Measurements from ENCODE around the gene AKT1.
"Not testable (repeated sequence)": the region's sequence is repeated elsewhere in the genome, so short reads cannot be mapped to it uniquely, and the experiment has no call there.

AKT1 gene

DNA sequence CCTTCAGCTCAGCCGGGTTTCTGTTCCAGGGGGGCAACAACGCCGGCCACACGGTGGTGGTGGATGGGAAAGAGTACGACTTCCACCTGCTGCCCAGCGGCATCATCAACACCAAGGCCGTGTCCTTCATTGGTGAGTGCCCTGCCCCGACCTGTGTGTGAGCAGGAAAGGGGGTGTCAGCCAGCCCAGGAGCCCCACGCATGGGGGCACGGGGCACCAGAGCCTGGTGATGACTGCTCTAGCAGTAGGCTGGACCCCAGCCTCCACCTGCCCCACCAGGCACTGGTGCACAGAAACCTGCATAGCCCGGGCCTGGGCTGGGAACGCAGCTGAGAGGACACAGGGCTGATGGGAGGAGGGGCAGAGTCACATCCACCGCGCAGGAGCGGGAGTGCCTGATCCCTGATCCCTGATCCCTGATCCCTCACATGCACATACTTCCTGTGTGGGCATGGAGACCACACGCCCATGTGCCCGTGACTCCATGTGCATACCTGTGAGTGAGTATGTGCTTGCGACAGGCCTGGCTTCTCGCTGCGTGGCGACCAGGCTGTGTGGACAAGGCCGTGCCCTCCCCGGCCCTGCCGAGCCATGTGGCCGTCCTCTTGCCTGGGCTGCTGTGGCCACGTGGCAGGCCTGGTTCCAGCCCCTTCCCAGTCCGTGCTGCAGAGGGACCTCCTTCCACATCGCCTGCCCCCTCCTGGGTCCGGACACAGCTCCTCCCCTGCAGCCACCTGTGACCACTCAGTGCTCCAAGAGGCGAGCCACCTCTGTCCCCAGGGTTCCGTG, 60.4 kb downstream of the AKT1 start:
- DNase-seq: no peak

DNA sequence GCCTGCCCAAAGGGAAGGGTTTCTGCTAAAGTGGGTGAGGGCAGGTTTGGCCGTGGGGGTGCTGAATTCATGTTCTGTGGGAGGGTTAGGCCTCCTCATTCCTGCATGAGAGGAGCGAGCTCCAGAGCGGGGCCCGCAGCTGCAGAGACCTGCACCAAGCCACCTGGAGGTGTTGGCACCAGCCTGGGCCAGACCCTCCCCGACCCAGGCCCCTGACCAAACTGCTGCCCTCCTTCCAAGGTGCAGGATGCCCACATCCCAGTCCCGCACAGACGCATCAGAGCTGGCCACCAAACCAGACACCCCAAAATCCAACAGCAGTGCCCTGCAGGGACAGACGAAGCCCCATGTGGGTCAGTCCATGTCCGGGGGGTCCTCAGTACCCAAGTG, 61.0 kb downstream of the AKT1 start:
- DNase-seq: no peak

DNA sequence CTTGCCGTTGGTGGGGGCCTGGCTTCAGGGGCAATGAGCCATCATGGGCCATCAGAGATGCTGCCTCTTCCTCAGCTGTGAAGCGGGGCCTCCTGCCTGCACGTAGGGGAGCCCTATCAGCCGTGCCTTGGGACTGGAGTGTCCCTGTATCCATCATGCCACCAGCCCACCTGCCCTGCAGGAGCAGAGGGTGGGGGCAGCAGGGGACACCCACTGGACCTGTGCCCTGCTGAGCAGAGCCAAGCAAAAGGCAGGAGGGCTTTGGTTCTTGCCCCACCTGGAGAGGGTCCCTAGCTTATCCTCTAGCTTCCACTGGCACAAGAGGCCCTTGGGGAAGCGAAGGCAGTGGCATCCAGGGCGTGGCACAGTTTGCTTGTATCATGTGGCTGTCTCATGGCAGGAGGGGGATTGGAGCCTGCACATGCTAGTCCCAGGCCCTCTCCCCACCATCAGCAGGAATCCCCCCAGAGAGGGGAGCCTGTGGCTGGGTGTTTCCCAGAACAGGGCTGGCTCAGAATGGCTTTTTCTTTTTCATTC, 61.4 kb downstream of the AKT1 start:
- no peak for DNase-seq

DNA sequence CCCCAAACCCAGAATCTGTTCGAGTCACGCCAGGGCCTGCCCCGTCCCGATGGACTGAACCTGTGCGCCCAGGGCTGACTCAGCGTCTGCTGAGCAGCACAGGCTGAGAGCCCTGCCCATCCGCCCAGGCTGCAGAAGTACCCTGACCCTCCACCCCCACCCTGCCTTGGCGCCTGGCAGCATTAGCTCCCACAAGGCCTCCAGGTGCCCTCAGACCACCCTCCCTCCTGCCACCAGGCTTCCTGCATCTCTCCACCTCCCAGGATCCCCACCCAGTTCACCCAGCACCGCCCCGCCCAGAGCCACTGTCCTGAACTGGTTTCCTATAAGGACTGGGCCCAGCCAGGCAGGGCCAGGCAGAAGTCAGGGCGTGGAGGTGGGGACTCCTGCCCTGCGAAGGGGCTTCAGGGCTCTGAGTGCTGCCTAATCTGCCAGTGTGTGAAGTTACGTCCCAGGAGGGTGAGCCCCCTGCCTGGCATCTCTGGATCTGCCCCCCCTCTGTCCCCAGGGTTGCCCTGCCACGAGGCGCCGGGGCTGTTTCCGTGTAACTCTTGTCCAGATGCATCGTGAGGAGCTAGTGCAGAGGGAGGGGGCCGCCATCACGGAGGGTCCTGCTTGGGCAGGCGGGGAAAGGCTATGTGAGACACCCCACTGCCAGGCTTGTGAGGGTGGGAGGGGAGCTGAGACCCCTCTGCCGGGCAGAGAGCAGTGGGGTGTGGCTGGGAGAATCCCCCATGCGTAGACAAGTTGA, 62.4 kb downstream of the AKT1 start:
- DNase-seq: no peak

DNA sequence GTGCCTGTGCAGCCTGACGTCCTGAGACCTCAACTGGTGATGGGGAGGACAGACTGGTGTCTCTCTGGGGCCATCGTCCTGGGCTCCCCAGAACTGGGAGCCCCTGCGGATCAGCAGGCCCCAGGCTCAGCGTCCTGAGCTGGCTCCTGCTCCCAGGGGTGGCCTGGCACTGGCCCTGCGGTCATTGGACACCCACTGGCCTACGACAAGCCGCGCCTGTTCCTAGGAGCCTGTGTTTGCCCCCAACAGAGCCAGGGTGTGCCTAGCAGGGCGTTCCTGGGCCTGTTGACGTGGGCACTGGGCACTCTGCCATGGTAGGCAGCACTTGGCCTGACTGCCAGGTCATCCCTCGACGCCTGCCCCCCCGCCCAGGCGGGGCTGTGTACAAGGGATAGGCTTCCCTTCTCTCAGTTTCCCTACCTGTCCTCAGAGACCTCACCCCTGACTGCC, 63.2 kb downstream of the AKT1 start:
- no peak for DNase-seq

DNA sequence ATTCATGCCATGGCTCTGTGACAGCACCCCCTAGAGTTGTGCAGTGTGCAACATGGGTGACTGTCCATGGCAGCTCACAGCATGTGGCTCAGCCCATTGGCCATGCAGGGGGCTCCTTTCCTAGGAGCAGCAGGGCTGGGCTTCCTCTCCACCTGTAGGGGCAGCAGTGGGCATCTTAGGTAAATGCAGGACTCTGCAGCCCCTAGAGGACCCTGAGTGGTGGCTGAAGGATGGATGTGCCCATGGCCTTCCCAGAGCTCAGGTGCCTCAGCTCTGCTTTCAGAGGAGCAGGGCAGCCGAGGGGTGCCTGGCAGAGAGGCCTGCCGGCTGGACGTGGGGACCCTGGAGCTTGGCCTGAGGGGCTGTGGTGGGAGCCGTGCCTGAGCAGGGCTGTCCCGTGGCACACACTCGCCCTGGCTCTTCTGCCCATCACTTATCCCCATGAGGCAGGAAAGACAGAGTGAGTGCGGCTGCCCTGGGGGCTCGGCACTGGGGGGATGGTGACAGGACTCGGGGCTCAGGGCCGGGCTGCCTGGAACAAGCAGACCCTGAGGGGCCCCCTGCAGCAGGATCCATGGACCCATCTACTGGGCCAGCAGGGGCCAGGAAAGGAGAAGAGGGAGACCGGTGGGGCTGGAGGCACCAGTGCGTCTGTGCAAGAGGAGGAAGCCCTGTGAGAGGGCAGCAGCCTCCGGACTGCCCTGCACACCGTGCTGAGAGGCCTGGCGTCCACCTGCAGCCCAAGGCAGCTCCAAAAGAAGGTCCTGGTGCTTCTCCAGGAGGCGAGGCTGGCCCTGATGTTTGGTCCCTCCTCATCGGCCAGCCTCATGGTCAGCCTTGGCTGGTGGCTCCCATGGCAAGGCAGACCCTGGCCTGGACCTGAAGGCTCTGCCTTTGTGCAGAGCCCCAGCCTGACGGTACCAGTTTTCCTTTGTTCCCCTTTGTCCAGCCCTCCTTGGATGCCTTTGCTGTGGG, 63.9 kb downstream of the AKT1 start:
- DNase-seq: no peak

DNA sequence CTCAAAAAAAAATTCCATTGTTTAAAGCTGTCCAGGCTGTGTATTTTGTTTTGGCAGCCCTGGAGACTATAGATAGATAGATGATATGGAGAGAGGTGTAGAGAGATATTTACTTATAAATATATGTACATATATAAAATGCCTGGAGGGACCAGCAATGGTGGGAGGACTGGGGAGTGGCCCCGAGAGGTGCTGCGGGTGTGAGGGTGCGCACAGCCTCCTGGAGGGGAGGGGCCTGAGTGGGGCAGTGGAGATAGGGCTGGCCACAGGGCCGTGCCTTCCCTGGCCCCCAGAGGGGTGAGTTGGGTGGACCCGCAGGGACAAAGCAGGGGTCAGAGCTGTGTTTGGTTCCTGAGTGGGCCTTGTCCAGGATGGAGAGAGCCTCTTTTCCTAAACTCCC, 65.1 kb downstream of the AKT1 start:
- DNase-seq: no peak

DNA sequence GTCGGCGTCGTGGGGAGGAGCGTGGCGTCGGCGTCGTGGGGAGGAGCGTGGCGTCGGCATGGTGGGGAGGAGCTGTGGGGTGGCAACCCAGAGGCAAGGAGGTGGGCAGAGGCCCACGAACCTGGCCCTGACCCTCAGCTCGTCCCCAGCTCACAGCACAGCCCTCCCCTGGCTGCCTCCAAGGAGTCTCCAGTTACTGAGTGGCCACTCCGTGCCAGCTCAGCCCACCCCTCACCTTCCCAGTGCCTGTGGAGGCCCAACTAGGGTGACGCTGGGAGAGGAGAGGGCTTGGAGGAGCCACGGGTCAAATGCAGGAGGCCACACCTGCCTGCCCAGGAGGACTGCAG, 65.7 kb downstream of the AKT1 start:
- no peak for DNase-seq

DNA sequence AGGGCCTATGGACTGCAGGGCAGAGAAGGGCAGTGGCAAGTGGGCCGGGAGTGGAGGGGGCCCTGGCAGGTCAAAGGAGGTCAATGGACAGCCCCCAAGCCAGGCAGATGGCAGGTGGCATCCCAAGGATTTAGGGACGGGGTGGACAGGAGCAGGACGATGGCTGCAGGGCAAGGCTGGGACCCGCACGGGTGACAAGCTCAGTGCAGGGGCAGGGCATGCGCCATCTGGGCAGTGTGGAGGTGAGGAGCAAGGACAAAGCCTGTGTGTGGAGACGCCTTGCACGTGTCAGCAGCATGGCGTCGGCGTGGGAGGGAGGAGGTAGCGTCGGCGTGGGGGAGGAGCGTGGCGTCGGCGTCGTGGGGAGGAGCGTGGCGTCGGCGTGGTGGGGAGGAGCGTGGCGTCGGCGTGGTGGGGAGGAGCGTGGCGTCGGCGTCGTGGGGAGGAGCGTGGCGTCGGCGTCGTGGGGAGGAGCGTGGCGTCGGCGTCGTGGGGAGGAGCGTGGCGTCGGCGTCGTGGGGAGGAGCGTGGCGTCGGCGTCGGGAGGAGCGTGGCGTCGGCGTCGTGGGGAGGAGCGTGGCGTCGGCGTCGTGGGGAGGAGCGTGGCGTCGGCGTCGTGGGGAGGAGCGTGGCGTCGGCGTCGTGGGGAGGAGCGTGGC, 66.2 kb downstream of the AKT1 start:
- DNase-seq: not testable (repeated sequence)

DNA sequence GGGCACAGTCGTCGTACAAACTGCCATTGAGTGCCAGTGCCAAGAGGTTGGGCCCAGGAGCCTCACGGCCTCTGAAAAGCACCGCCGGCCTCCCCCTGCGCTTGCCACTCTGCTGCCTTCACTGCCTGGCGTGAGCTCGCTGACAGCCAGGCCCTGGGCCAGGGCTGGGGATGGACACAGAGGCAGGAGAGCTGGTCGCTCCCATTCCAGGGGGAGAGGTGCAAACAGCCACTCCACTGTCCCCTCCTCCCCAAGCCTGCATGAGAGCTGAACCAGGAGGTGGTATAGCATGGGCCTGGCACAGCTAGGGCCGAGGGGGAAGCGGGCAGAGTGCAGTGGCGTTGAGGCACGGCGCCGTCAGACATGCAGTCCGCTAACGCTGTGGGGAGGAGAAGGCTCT, 66.9 kb downstream of the AKT1 start:
- DNase-seq: no peak

DNA sequence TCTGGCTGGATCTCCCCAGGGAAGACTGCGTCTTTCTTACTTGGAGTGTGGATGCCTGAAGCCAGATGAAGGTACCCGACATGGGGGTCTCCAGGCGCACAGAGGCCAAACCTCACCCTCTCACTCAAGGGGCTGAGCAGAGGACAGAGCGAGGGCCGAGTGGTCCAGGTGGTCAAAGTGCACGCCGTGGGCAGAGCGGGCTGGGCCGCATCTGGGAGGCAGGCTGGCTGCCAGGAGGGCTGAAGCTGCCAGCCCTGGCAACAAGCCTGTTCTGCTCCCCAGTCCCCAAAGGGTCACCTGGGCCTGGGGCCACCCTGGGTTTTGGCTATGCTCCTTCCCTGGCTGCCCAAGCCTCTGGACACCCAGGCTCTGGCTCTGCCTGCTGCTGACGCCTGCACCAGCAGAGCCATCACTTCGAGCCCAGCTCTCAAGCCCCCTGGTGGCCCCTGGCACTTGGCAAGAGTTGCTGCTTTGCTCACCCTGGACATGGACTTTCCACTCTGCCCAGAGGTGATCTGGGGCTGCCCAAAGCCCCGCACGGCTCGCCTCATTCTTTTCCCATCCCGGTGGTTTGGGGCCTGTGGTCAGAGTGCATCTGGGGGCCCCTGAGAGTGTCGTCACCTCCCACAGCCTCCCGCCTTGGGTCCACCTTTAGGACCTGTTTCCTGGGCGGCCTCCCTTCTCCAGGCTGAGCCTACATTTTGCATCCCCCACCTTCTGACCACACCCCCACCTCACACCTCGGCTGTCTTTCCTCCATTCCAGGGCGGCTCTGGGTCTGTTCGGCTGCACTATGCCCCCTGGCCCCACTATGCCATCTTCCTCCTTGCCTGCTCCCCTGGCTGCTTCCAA, 68.7 kb downstream of the AKT1 start:
- DNase-seq: no peak

DNA sequence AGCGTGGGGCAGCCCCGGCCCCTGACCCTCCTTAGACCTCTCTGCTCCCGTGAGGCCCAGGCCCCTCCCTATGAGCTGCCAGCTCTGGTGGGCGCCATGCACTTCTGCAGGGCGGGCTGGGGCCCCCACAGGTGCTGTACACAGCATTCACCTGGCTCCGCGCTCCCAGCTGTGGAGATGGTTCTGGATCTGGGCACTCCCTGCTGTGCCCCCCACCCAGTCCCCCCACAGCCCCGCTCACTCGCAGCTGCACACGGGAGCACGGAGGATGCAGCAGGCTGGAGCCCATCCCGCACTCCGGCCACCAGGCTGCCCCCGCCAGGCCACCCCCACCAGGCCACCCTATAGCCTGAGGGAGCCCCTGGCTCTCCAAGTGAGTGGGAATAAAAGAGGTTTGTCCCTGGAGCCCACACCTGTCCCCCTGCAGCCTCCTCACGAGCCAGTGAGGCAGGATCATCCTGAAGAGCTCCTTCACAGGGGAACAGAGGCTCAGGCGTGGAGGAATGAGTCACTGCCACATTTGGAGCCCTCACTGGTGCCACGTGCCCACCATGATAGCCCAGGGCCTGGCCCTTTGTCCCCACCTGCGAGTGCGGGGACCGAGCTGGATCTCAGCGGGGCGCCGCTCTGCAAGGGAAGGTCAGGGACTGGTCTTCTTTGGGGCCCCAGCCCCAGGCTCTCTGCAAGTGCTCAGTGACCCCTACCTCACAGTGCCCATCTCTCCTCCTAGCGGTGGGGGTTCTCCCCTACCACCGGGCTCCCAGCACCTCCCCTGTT, 69.6 kb downstream of the AKT1 start:
- no peak for DNase-seq

DNA sequence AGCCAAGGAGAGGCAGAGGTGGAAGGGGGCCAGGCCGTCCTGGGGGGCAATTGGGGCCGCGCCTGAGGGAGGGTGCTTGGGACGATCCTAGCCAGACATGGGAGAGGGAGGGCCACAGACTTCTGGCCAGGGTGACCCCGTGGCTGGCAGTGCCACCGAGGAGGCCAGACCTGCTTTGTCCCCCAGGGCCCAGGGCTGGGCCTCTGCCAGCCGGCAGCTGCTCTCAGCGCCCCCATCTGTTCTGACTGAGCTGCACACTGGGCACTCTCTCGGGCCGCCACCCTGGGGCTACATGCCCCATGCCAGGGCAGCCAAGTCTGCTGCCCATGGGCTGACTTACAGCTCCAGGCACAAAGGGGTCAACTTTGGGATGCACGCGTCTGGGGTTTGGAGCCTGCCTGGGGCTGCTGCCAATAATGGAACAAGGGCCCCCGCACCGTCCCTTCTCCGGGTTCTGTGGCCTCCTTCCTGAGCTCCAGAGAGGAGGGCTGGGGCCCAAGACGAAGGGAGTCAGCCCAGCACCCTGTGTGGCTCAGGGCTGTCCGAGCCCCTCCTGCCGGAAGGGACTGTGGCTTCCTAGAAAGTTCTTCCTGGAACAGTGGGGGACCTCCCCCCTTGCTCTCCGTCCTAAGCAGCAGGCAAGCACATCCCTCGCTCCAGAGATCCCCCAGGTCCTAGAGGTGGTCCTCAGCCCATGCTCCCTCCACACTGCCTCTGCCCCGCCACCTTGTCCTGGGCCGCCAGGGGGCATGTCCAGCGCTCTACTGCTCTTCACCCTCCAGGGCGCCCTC, 70.4 kb downstream of the AKT1 start:
- DNase-seq: no peak

DNA sequence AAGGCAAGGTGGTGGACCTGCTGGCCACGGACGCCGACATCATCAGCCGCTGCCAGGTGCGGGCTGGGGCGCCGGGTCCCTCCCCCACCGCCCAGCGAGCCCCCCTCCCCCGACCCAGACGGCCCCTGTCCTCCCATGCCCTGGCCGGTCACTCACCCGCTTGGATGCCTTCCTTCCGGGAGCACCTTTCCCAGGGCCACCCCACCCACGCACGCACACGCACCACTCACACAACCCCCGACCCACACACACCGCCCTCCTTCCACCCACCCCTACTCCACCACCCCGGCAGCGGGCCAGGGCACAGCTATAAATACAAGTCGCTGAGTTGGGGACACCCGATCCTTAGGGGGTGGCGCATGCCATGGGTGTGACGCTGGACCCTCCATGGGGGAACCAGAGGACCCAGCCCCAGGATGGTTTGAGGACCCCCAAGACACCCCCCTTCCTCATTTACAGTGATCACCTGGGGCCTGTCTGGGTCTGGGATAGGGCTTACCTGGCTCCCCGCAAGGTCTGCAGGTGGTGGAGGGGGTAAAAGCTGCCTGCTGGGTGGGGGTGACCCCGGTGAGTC, 71.1 kb downstream of the AKT1 start:
- no peak for DNase-seq

DNA sequence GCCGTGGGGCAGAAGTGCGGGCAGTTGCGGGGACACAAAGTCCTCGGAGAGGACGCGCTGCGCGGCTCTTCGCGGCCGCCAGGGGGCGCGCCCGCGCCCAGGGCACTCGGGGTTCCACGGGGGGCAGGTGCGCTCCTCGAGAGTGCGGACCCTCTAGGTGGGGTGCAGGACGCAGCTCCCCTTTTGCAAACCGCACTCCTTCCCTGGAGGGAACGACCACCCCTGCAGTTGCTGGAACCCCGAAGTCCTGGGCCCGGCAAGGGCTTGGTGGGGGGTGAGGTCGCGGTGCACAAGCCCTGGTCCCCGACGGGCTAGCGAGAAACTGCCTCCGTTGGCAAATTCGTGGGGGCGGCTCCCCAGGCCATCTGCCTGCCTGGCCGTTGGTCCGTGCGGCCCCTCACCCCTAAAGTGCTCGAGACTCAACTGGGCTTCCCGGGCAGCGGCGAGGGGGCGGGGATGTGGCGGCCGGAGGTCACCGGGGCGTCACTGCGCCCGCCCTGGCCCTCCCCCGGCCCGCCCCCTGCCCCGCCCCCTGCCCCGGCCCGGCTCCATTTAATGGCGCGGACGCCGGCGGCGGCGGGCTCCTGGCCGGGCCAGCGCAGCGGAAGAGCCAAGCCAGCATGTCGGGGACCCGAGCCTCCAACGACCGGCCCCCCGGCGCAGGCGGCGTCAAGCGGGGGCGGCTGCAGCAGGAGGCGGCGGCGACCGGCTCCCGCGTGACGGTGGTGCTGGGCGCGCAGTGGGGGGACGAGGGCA, 71.7 kb downstream of the AKT1 start, which contains the start of gene ADSS1:
ADSS1 (plus strand) TSS at position 579 of the 756 bp plus-strand sequence; CDS start at position 621, 42 bp downstream.
- no peak for DNase-seq

DNA sequence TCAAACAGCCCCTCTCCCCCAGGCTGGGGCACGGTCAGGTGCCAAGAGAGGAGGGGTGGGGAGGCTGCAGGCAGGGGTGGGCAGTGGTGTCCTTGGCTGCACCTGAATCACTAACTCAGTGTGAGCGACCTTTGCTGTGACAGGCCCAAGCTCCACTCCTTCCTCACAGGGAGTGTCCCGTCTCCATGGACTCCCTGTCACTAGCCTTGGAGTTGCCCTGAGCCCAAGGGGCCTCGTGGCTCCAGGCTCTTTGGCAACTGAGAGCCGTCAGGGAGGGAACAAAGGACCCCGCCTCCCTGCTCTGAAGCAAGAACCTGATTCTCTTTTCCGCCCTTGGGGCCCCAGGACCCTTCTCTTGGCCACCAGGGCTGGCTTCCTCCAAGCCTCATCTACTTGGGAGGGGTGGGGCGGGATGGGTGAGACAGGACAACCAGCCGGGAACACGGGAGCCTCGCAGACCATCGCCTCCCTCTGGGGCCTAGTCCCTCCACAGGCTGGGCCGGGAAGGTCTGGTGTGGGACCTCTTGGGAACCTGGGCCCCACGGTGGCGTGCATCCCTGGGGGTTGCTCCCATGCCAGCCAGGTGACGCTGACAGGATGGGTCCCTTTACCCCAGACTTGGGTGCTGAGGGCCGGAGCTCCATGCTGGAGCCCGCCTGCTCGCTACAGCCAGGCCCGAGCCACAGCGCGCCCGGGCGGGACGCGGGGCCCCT, 72.5 kb downstream of the AKT1 start:
- DNase-seq: no peak

DNA sequence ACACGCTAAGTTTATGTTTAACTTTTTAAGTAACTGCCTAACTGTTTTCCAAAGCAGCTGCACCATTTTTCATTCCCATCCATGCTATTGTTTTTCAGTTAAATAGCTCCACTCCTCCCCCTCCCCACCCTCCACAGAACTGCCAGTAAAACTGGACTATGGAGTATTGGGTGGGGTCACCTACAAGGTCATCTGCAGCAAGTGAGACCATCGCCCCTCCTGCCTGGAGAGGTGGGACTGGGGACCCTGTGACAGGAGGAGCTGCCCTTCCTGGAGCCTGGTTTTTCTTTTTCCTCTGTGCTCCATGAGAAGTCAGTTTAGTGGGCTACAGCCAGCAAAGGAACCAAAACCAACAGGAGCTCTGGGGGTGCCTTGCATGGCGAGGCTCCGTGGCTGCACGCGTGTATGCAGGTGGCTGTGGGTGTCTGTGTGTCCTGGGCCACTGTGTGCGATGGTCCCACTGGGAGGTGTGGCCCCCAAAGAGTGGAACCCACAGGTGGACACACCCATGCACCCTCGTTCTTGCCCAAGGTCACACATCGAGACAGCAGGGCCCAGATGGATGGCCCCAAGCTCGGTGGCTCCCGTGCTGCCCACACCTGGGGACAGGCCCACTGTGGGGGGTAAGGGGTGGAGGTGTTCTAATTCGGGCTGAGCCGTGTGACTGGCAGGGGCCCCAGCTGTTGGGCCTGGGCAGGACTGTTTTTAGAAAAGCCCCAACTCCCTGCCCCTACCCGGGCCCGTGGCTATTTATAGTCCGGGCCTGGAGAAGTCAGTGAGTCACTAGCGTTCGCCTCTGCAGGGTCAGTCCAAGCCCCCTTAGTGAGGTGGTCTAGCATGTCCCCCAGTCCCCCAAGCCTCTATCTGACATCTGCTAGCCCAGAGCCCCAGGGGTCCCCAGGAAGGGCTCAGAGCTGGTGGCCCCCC, 73.8 kb downstream of the AKT1 start:
- DNase-seq: no peak

Data from NCI-H2081 (cell line).